Right atrium auricular region (tissue), 2 donors: ENCODE results near the gene COL27A1. TPM values are rescaled to one million over a fixed set of nuclear protein-coding genes. Genes with fewer than 3 reads are reported as not detected.

Experiments used
- DNase-seq: peaks from one replicate; pipeline ENCODE4 v3.0.0-alpha.2; 2019; ENCODE audit warnings: low spot score
- H3K27ac ChIP-seq, 2 donors: fragments of 200-600 bp; sonication (generic); 1 replicate in 1 of 2; 2 replicates in 1 of 2; pipeline ENCODE4 v1.5.1; 2016 to 2019
- H3K27me3 ChIP-seq, 2 donors: fragments of 200-600 bp; sonication (generic); one replicate each; pipeline versions ENCODE4 v1.5.1 to v1.6.0; 2017 to 2019
- H3K36me3 ChIP-seq: fragments of 200-600 bp; sonication (generic); one replicate; pipeline ENCODE4 v1.5.1; 2016
- H3K4me1 ChIP-seq, 2 donors: fragments of 200-600 bp; sonication (generic); one replicate each; pipeline versions ENCODE4 v1.5.1 to v1.6.0; 2017 to 2019
- H3K4me3 ChIP-seq, 2 donors: fragments of 200-600 bp; sonication (generic); 1 replicate in 1 of 2; 2 replicates in 1 of 2; pipeline ENCODE4 v1.5.1; 2017 to 2019; ENCODE audit warnings: mild to moderate bottlenecking in 1 of 2, moderate library complexity in 1 of 2
- H3K9me3 ChIP-seq, 2 donors: fragments of 200-600 bp; sonication (generic); one replicate each; pipeline ENCODE4 v1.5.1; 2019
- total RNA-seq, 2 donors: library from RNA; depleted of rRNA; stranded (reverse); fragments of >200 nt; gene quantifications; one replicate each; pipeline ENCODE4 v1.1.0, GENCODE V29; 2016
- TF ChIP-seq, protein P1 (sequence below), 2 donors: fragments of 200-600 bp; sonication (generic); IDR thresholded peaks; one replicate each; pipeline ENCODE4 v1.5.1; 2019; ENCODE audit warnings: antibody characterized with exemption in 2 of 2

The COL27A1 gene
- total RNA-seq, 2 donors from 2014 or later = 1.5 to 2.7 TPM

DNA sequence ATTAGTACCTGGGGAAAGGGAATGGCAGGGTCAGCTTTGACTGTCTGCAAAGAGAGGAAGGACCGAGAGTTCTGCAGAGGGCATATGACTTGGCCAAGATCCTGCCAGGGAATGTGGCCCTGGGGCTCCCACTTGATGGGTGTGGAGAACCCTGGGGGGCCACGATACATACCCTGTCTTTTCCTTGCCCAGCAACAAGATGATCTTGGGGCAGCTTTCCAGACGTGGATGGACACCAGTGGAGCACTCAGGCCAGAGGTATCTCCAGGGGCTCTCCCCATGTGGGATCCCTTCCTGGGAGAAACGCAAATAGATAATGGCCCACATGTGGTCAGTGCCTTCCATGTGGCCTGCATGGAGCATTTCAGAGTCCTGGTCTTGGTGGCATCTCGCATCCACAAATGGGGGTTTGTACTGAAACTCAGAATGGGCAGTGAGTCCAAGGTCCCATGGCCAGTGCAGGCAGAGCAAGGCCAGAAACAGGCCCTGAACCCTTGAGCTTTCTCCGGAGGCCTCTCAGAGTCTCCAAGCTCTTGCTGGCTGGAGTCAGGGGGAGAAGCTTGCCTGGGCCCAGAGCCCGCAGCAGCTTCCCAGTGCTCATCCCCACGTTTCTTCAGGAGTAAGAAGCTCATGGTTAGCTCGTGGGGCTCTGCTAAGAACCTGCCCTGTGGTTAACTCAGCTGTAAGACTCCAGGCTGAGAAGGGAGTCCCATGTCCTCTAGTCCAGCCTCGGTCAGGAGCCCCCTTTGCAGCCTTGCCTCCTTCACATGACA lies 149.3 kb downstream of the COL27A1 start:
- H3K9me3 ChIP-seq = no peaks in the 10 kb centered on the region
- TF ChIP-seq, protein P1, sequence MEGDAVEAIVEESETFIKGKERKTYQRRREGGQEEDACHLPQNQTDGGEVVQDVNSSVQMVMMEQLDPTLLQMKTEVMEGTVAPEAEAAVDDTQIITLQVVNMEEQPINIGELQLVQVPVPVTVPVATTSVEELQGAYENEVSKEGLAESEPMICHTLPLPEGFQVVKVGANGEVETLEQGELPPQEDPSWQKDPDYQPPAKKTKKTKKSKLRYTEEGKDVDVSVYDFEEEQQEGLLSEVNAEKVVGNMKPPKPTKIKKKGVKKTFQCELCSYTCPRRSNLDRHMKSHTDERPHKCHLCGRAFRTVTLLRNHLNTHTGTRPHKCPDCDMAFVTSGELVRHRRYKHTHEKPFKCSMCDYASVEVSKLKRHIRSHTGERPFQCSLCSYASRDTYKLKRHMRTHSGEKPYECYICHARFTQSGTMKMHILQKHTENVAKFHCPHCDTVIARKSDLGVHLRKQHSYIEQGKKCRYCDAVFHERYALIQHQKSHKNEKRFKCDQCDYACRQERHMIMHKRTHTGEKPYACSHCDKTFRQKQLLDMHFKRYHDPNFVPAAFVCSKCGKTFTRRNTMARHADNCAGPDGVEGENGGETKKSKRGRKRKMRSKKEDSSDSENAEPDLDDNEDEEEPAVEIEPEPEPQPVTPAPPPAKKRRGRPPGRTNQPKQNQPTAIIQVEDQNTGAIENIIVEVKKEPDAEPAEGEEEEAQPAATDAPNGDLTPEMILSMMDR (IDR thresholded peaks at IDR 0.05) = no peak
- DNase-seq = no peak
- no peak overlapping the region for H3K27ac ChIP-seq
- H3K4me1 ChIP-seq = peaks cover 0 to 6% of the 10 kb centered on the region in 2 donors
- no peaks in the 10 kb centered on the region for H3K27me3 ChIP-seq
- H3K36me3 ChIP-seq = no peaks in the 10 kb centered on the region
- no peak overlapping the region for H3K4me3 ChIP-seq

DNA sequence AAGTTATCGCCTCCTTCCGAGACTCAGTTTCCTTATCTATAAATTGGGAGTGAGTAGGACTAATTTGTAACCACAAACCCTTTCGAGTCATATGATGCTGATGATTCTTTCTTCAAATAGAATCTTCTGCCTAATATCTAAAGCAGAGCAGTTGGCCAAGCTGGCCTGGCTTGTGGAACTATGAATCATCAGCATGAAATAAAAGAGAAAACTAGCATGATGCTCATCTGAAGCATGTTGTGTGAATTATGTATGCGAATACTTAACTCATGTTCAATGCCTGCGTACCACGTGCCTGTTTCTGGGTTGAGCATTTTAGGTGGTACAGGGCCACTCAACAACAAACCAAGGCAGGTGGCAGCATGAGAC lies 152.5 kb downstream of the COL27A1 start:
- H3K4me3 ChIP-seq = no peak overlapping the region
- TF ChIP-seq, protein P1 (IDR thresholded peaks at IDR 0.05) = no peak
- no peaks in the 10 kb centered on the region for H3K27me3 ChIP-seq
- no peaks in the 10 kb centered on the region for H3K9me3 ChIP-seq
- H3K27ac ChIP-seq = no peak overlapping the region
- no peak for DNase-seq
- peaks cover 0 to 6% of the 10 kb centered on the region in 2 donors for H3K4me1 ChIP-seq
- no peaks in the 10 kb centered on the region for H3K36me3 ChIP-seq

DNA sequence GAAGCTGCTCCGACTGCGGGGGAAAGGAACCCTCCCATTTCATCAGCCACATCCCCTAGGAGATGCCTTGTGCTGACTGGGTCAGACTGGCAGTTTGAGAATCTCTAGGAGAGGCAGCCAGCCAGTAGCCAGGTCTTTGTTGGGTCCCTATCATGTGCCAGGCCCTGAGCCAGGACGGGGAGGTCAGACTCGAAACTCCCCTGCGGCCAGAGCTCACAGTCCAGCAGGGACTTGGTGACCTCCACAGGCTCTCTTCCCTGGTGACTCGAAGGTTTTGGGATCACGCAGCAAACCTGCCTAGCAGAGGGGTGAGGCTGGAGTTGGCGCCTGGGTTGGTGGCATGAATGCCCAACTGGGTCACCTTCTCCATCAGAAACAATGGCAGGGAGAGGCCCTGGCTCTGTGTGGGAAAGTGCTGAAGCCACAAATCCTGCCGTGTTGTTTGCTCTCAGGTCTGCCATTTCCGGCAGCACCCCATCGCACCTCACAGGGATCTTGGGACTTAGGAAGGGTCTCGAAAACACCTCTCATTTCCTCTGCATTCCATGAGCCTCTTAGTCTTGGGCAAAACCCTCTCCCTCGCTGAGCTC lies 153.1 kb downstream of the COL27A1 start:
- no peaks in the 10 kb centered on the region for H3K27me3 ChIP-seq
- H3K36me3 ChIP-seq = no peaks in the 10 kb centered on the region
- peaks cover 0 to 6% of the 10 kb centered on the region in 2 donors for H3K4me1 ChIP-seq
- no peaks in the 10 kb centered on the region for H3K9me3 ChIP-seq
- no peak overlapping the region for H3K27ac ChIP-seq
- H3K4me3 ChIP-seq = no peak overlapping the region
- no peak for DNase-seq
- TF ChIP-seq, protein P1 (IDR thresholded peaks at IDR 0.05) = no peak

DNA sequence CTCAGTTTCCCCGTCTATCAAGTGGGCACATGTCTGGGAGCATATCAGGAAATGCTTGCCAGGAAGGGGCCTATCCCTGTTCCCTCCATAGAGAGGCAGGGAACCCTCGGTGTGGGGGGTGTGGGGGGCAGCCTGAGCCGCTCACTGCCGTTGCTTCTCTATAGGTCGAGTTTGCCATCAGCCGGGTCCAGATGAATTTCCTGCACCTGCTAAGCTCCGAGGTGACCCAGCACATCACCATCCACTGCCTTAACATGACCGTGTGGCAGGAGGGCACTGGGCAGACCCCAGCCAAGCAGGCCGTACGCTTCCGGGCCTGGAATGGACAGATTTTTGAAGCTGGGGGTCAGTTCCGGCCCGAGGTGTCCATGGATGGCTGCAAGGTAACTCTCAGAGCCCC lies 153.8 kb downstream of the COL27A1 start:
- Histone ChIP-seq H3K27me3 (no peaks in the 10 kb centered on the region), H3K27ac (no peak overlapping the region), H3K36me3 (no peaks in the 10 kb centered on the region), H3K9me3 (no peaks in the 10 kb centered on the region), H3K4me1 (peaks cover 0 to 6% of the 10 kb centered on the region in 2 donors), H3K4me3 (no peak overlapping the region)
- DNase-seq = no peak
- TF ChIP-seq, protein P1 (IDR thresholded peaks at IDR 0.05) = no peak

DNA sequence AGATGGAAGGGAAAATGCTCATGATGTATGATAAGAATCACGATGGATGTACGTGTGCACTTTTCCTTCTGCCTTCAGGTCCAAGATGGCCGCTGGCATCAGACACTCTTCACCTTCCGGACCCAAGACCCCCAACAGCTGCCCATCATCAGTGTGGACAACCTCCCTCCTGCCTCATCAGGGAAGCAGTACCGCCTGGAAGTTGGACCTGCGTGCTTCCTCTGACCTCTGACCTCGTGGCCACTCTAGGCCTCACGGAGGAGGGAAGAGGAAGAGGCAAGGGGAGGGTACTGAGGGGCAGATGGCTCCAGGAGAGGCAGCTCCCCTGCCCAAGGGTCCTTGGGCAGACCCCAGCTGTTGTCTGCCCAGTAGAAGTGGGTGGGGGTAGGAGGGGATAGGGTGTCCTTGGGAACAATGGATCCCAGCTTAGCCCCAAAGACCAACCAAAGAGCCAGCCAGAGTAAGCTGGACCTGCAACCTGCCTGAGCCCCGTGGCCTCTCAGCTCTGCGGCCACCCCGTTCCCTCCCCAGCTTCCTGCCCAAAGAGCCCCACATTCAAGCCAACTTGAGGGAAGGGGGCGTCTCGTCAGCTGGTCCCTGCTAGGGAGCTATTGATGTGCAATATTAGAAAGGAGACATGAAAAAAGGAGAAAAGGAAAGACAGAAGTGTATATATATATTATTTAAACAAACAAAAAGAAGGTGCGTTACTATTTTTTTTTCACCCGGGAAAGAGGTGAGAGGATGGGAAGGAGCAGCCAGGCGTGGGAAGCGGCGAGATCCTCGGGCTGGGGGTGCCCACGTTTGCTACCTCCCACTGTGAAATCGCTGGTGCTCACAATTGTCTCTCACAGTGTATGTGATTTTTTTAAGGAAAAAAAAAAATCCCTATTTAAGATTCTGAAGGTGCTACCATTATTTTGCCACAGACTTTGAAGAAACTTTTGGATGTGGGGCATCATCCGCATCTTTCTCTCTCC lies 155.4 kb downstream of the COL27A1 start:
- Histone ChIP-seq H3K4me3 (no peak overlapping the region), H3K9me3 (no peaks in the 10 kb centered on the region), H3K27ac (no peak overlapping the region), H3K27me3 (no peaks in the 10 kb centered on the region), H3K4me1 (peaks cover 0 to 2% of the 10 kb centered on the region in 2 donors), H3K36me3 (no peaks in the 10 kb centered on the region)
- TF ChIP-seq, protein P1 (IDR thresholded peaks at IDR 0.05) = no peak
- DNase-seq = no peak
